GM18951 (cell line): ENCODE measurements around the gene DBH.
"Not testable (repeated sequence)": the region's sequence is repeated elsewhere in the genome, so short reads cannot be mapped to it uniquely, and the experiment has no call there.

Experiments used
- POLR2A ChIP-seq: IDR thresholded peaks from 4 replicates; pipeline ENCODE4 v1.6.1; 2011; ENCODE audit warnings: mild to moderate bottlenecking; ENCODE audit not compliant: insufficient read length, insufficient read depth; ENCODE audit errors: extremely low read depth
- in situ Hi-C: fragments of 300-500 bp; cut with MboI; formaldehyde crosslinking; loops from one replicate; pipeline ENCODE4 v1.12.0; 2022; ENCODE audit warnings: low sequenced_read_pairs, mixed read lengths, inconsistent platforms; ENCODE audit not compliant: unreplicated experiment

The DBH gene

GRCh38 chr9:133621725-133622267, 14.4 kb upstream of the DBH start:
- in situ Hi-C loops = no loop called here
- no peak for TF ChIP-seq POLR2A

DNA sequence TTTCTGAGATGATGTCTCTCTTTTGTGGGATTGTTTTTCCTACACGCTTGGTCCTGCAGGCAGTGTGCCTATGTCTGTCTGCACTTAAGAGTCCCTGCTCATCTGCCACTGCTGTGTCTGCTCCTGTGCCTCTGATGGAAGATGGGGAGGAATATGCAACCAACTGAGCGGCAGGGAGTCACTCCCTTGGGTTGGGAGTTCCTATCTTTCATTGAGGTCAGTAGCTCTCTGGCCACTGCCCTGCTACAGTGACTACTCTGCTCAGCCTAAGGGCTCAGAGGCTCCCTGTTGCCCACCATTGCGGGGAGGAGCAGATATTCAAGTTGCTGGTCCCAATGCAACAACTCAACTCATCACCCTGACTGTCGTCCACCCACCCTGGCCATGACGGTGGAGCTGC, 13.6 kb upstream of the DBH start:
- in situ Hi-C loops = no loop called here
- TF ChIP-seq POLR2A = no peak

DNA sequence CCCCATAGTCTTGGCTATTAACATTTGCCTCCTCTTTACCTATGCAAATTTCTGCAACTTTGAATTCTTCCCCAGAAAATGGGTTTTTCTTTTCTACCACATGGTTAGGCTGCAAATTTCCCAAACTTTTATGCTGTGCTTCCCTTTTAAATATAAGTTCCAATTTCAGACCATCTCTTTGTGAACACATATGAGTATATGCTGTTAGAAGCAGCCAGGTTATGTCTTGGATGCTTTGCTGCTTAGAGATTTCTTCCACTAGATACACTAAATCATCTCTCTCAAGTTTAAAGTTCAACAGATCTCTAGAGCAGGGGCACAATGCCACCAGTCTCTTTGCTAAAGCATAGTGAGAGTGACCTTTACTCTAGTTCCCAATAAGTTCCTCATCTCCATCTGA, 10.2 kb upstream of the DBH start:
- in situ Hi-C loops = not testable (repeated sequence)

GRCh38 chr9:133627341-133627740, 8.8 kb upstream of the DBH start:
- in situ Hi-C loops = no loop called here
- no peak for TF ChIP-seq POLR2A

GRCh38 chr9:133628766-133629165, 7.4 kb upstream of the DBH start:
- in situ Hi-C loops = no loop called here
- TF ChIP-seq POLR2A = no peak

DNA sequence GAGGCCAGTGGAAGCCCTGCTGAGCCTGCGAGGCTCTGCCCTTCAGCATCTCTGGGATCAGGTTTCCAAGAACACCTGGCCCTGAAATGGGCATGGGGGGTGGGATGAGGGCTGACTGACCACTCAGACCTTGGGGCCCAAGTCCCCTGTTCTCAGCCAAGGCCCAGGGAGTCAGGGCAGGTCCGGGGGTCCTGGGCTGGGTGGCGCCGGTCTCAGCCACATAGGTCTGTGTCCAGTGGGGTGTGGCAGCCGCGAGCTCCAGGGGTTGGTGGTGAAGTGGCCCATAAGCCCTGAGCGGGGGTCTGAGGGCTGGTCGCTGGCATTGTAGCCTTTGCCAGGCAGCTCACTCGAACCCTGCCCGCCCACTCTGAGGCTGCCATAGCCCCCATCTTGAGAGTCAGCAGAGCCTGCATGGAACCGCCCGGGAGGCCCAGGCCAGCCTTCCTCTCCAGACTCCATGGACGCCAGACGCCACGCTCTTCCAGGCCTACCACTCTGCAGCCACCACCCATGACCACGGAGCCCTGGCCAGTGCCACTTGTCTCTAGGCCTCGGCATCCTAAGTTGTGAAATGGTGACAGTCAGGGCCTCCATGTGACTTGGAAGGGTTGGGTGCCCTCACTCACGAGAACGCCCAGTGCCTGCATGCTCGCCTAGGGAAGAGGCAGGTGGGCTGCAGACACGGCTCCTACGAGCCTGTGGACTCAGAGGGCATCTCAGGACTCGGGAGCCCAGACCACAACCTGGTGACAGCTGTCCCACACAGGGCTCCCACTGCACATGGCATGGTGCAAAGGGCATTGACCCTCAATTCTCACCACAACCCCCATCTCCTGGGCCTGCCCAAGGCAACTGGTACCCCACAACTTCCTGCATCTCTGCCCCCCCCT, 6.7 kb upstream of the DBH start:
- no peak for TF ChIP-seq POLR2A
- in situ Hi-C loops = no loop called here

DNA sequence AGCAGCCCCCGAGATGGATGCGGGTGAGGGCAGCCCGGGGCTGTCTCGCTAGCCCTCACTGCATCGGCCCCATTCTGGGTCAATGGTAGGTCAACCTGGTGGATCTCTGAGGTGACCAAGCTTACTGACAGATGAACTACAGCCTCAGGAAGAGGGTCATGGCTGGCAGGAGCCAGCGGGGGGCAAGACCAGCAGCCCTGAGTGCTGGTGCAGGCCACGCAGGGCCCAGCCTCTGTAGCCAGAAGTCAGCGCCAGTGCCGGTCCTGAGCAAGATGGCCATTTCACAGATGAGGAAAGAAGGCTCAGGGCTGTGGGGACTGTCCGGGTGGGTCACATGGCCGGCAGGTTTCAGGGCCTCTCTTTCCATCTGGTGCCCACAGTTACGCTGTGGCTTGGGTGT, 5.1 kb upstream of the DBH start:
- in situ Hi-C loops = no loop called here
- TF ChIP-seq POLR2A = no peak

- in situ Hi-C loops = no loop called here
- TF ChIP-seq POLR2A = no peak
Measured at GRCh38 chr9:133632806-133633680, 3.1 kb upstream of the DBH start.

GRCh38 chr9:133633681-133634080, 2.5 kb upstream of the DBH start:
- TF ChIP-seq POLR2A = no peak
- in situ Hi-C loops = no loop called here

- TF ChIP-seq POLR2A = no peak
- in situ Hi-C loops = no loop called here
Measured at GRCh38 chr9:133634081-133634691, 2.0 kb upstream of the DBH start.

- in situ Hi-C loops = no loop called here
- TF ChIP-seq POLR2A = no peak
Measured at GRCh38 chr9:133635098-133635497, 1.1 kb upstream of the DBH start.

GRCh38 chr9:133636902-133637301, 739 bp downstream of the DBH start:
- in situ Hi-C loops = no loop called here
- no peak for TF ChIP-seq POLR2A

- TF ChIP-seq POLR2A = no peak
- in situ Hi-C loops = no loop called here
Measured at GRCh38 chr9:133637451-133638055, 1.4 kb downstream of the DBH start.
